ENCODE data around the gene GPBP1L1.

Gene GPBP1L1

DNA sequence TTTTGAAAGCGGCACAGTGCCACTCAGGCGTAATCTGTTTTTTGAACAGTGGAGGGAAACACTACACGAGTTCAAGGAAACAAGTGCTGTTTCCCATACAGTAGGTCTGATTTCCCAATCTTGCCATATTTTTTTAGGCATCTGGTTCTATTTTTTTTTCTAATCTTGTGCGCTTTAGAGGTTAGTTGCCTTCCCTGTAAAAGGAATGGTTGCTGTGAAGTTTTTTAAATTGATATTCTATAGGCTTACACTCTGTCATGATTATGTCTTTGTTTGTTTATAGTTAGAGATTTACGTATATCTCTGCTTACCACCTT is 101.3 kb downstream of the GPBP1L1 start:
- no peak for DNase-seq

DNA sequence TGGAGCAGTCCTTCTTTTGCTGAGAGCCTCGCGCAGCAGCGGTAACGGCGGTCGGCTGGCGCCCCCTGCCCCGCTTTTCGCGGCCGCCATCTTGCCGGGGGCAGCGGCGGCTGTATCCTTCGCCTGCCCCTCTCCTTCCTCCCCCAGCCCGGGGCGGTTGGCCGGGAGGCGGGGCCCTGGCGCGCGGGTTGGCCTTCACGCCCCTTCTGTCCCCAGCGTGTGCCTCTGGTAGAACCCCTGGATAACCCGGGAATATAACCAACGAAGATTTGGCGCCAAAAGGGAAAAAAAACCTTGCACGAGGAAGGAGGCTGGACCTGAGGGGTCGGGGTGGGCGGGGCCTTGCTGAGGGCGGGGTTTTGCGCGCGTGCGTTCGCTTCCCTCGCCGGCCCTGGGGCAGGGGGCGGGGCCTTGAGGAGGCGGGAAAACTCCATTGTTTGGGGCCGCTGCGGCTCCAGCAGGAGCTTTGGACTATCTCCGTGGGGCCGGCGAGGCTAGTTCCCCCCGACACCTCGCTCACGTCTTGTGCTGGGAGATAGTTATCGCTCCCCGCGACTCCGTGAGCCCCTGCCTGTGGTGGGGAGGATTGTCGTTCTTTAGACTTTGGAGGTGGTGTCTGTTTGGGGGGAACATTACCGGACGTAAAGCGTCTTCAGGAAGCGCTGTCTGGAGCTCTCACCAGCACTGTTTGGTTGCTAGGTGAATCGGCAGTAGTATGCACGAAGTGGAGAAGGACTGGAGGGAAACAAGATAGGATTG is 101.8 kb downstream of the GPBP1L1 start:
- DNase-seq = peak; percentile 81

DNA sequence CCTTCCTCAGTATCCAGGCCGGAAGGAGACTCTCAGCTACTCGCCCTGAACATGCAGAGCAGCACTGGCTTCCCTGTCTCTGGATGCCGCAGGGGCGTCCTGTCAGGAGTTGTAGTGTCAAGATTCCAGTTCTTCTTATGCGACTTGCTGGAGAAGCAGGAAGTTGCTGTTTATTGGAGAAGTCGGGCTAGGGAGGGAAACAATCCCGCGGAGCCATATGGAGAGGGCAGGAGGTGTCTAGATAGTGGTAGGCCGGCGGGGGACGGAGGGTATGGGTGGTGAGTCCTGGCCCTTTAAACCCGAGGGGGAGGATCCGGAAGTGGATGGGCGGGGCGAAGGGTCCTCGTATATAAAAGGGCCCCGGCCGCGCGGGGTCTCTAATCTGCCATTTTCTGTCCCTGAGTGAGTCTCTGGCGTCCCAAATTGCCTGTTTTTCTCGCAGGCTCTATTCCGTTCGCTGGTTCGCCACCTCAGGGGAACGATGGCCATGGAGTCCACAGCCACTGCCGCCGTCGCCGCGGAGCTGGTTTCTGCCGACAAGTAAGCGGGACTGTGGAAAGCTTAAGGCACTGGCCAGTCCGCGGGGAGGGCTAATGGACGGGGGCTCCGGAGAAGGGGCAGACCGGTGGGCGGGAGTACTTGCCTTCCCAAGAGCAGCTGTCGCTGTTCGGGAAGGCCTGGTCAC is 102.5 kb downstream of the GPBP1L1 start, which contains the start of gene NASP:
TSS of gene NASP (plus strand) at position 376 of the 685 bp plus-strand sequence. CDS start at position 482, 106 bp downstream.
- DNase-seq = peak; percentile 85

GRCh38 chr1:45583264-45583665 is 103.1 kb downstream of the GPBP1L1 start:
- peak; percentile 98 for DNase-seq
